IgD-negative memory B cell (primary cell): ENCODE measurements around the gene BRINP2. TPM values are rescaled to one million over a fixed set of nuclear protein-coding genes. Genes with fewer than 3 reads are reported as not detected.
A peak's percentile ranks its signal among the peaks of the same experiment; 100 is the strongest.

ENCODE experiments used
- H3K27ac Mint-ChIP-seq, 3 donors: one replicate each; pipeline ENCODE4 v1.8.0; 2020 to 2022; ENCODE audit warnings: mild to moderate bottlenecking in 3 of 3, mixed read lengths in 3 of 3, moderate library complexity in 1 of 3
- H3K27me3 Mint-ChIP-seq: one replicate; pipeline ENCODE4 v1.8.0; 2021; ENCODE audit warnings: mixed read lengths
- H3K36me3 Mint-ChIP-seq: one replicate; pipeline ENCODE4 v1.8.0; 2020; ENCODE audit warnings: mild to moderate bottlenecking, mixed read lengths
- H3K4me1 Mint-ChIP-seq, 3 donors: one replicate each; pipeline ENCODE4 v1.8.0; 2020 to 2022; ENCODE audit warnings: mixed read lengths in 3 of 3, mild to moderate bottlenecking in 1 of 3
- H3K4me3 Mint-ChIP-seq, 4 donors: one replicate each; pipeline ENCODE4 v1.8.0; 2020 to 2022; ENCODE audit warnings: mild to moderate bottlenecking in 4 of 4, mixed read lengths in 4 of 4, moderate library complexity in 3 of 4
- H3K9me3 Mint-ChIP-seq, 3 donors: one replicate each; pipeline ENCODE4 v1.8.0; 2020 to 2021; ENCODE audit warnings: mixed read lengths in 3 of 3, mild to moderate bottlenecking in 1 of 3
- polyA plus RNA-seq: library from polyadenylated mRNA; unstranded; fragments of 300-500 nt; fragmentation: Illumina TruSeq; gene quantifications from one replicate; pipeline ENCODE4 v1.2.3, GENCODE V29; 2021

BRINP2 gene
- polyA plus RNA-seq = not detected

GRCh38 chr1:177170756-177171535, at the start of gene BRINP2:
TSS of gene BRINP2 (plus strand) at chr1:177170958. CDS start at chr1:177229877, 58,919 bp downstream.
- Mint-ChIP-seq H3K4me3 (peak within 1 kb of the TSS in 2 of 4 donors; percentile 33 to 67), H3K27ac (no peak within 1 kb of the TSS), H3K9me3 (no peaks in the 10 kb centered on the region), H3K4me1 (peaks cover 0 to 5% (median 0%) of the 10 kb centered on the region in 3 donors), H3K36me3 (no peaks in the 10 kb centered on the region), H3K27me3 (peaks cover 8% of the 10 kb centered on the region)

GRCh38 chr1:177122461-177123251, 48.1 kb upstream of the BRINP2 start:
- H3K27me3 Mint-ChIP-seq = peaks cover 1% of the 10 kb centered on the region
- no peak overlapping the region for H3K27ac Mint-ChIP-seq
- H3K9me3 Mint-ChIP-seq = no peaks in the 10 kb centered on the region
- H3K36me3 Mint-ChIP-seq = peaks cover 2% of the 10 kb centered on the region
- no peak overlapping the region for H3K4me3 Mint-ChIP-seq
- no peaks in the 10 kb centered on the region for H3K4me1 Mint-ChIP-seq

- no peak overlapping the region for H3K27ac Mint-ChIP-seq
- H3K9me3 Mint-ChIP-seq = no peaks in the 10 kb centered on the region
- H3K36me3 Mint-ChIP-seq = peaks cover 2% of the 10 kb centered on the region
- H3K4me3 Mint-ChIP-seq = no peak overlapping the region
- H3K27me3 Mint-ChIP-seq = peaks cover 1% of the 10 kb centered on the region
- H3K4me1 Mint-ChIP-seq = no peaks in the 10 kb centered on the region
Measured at GRCh38 chr1:177124577-177125278, 46.0 kb upstream of the BRINP2 start.

- H3K27me3 Mint-ChIP-seq = peaks cover 1% of the 10 kb centered on the region
- H3K27ac Mint-ChIP-seq = no peak overlapping the region
- no peaks in the 10 kb centered on the region for H3K4me1 Mint-ChIP-seq
- H3K4me3 Mint-ChIP-seq = no peak overlapping the region
- H3K36me3 Mint-ChIP-seq = peaks cover 2% of the 10 kb centered on the region
- H3K9me3 Mint-ChIP-seq = no peaks in the 10 kb centered on the region
Measured at GRCh38 chr1:177126267-177126666, 44.5 kb upstream of the BRINP2 start.

- Mint-ChIP-seq H3K4me1 (no peaks in the 10 kb centered on the region), H3K27me3 (peaks cover 3% of the 10 kb centered on the region), H3K9me3 (peaks cover 0 to 1% (median 0%) of the 10 kb centered on the region in 3 donors), H3K27ac (no peak overlapping the region), H3K36me3 (peaks cover 2% of the 10 kb centered on the region), H3K4me3 (no peak overlapping the region)
Measured at GRCh38 chr1:177128665-177129281, 42.0 kb upstream of the BRINP2 start.

GRCh38 chr1:177130451-177130945, 40.3 kb upstream of the BRINP2 start:
- Mint-ChIP-seq H3K27me3 (peaks cover 3% of the 10 kb centered on the region), H3K9me3 (peaks cover 0 to 1% (median 0%) of the 10 kb centered on the region in 3 donors), H3K36me3 (no peaks in the 10 kb centered on the region), H3K4me1 (no peaks in the 10 kb centered on the region), H3K27ac (no peak overlapping the region), H3K4me3 (no peak overlapping the region)

GRCh38 chr1:177131723-177132122, 39.0 kb upstream of the BRINP2 start:
- Mint-ChIP-seq H3K4me1 (no peaks in the 10 kb centered on the region), H3K27me3 (peaks cover 3% of the 10 kb centered on the region), H3K36me3 (no peaks in the 10 kb centered on the region), H3K9me3 (peaks cover 0 to 1% (median 0%) of the 10 kb centered on the region in 3 donors), H3K27ac (no peak overlapping the region), H3K4me3 (no peak overlapping the region)

GRCh38 chr1:177132141-177132540, 38.6 kb upstream of the BRINP2 start:
- Mint-ChIP-seq H3K36me3 (no peaks in the 10 kb centered on the region), H3K27me3 (peaks cover 3% of the 10 kb centered on the region), H3K4me3 (no peak overlapping the region), H3K9me3 (peaks cover 0 to 1% (median 0%) of the 10 kb centered on the region in 3 donors), H3K4me1 (no peaks in the 10 kb centered on the region), H3K27ac (no peak overlapping the region)

GRCh38 chr1:177133977-177134538, 36.7 kb upstream of the BRINP2 start:
- H3K4me1 Mint-ChIP-seq = no peaks in the 10 kb centered on the region
- H3K9me3 Mint-ChIP-seq = peaks cover 1 to 3% (median 2%) of the 10 kb centered on the region in 3 donors
- no peak overlapping the region for H3K4me3 Mint-ChIP-seq
- H3K27ac Mint-ChIP-seq = no peak overlapping the region
- H3K27me3 Mint-ChIP-seq = peaks cover 3% of the 10 kb centered on the region
- no peaks in the 10 kb centered on the region for H3K36me3 Mint-ChIP-seq

GRCh38 chr1:177135250-177135649, 35.5 kb upstream of the BRINP2 start:
- Mint-ChIP-seq H3K27me3 (peaks cover 3% of the 10 kb centered on the region), H3K27ac (no peak overlapping the region), H3K36me3 (no peaks in the 10 kb centered on the region), H3K4me3 (no peak overlapping the region), H3K4me1 (no peaks in the 10 kb centered on the region), H3K9me3 (peaks cover 1 to 6% (median 4%) of the 10 kb centered on the region in 3 donors)

GRCh38 chr1:177137814-177138213, 32.9 kb upstream of the BRINP2 start:
- no peak overlapping the region for H3K4me3 Mint-ChIP-seq
- no peaks in the 10 kb centered on the region for H3K4me1 Mint-ChIP-seq
- H3K27me3 Mint-ChIP-seq = peaks cover 3% of the 10 kb centered on the region
- H3K36me3 Mint-ChIP-seq = no peaks in the 10 kb centered on the region
- peaks cover 0 to 6% (median 4%) of the 10 kb centered on the region in 3 donors for H3K9me3 Mint-ChIP-seq
- H3K27ac Mint-ChIP-seq = no peak overlapping the region

- peaks cover 0 to 6% (median 4%) of the 10 kb centered on the region in 3 donors for H3K9me3 Mint-ChIP-seq
- peaks cover 3% of the 10 kb centered on the region for H3K27me3 Mint-ChIP-seq
- H3K36me3 Mint-ChIP-seq = no peaks in the 10 kb centered on the region
- no peak overlapping the region for H3K4me3 Mint-ChIP-seq
- no peaks in the 10 kb centered on the region for H3K4me1 Mint-ChIP-seq
- H3K27ac Mint-ChIP-seq = no peak overlapping the region
Measured at GRCh38 chr1:177138347-177138746, 32.4 kb upstream of the BRINP2 start.

- H3K36me3 Mint-ChIP-seq = no peaks in the 10 kb centered on the region
- H3K4me3 Mint-ChIP-seq = no peak overlapping the region
- no peaks in the 10 kb centered on the region for H3K27me3 Mint-ChIP-seq
- peaks cover 0 to 6% (median 4%) of the 10 kb centered on the region in 3 donors for H3K9me3 Mint-ChIP-seq
- no peaks in the 10 kb centered on the region for H3K4me1 Mint-ChIP-seq
- no peak overlapping the region for H3K27ac Mint-ChIP-seq
Measured at GRCh38 chr1:177142010-177142409, 28.7 kb upstream of the BRINP2 start.

- peaks cover 0 to 6% (median 4%) of the 10 kb centered on the region in 3 donors for H3K9me3 Mint-ChIP-seq
- H3K36me3 Mint-ChIP-seq = no peaks in the 10 kb centered on the region
- H3K27ac Mint-ChIP-seq = no peak overlapping the region
- no peak overlapping the region for H3K4me3 Mint-ChIP-seq
- no peaks in the 10 kb centered on the region for H3K4me1 Mint-ChIP-seq
- no peaks in the 10 kb centered on the region for H3K27me3 Mint-ChIP-seq
Measured at GRCh38 chr1:177142791-177143271, 27.9 kb upstream of the BRINP2 start.
